HK-2 (cell line): Measurements from ENCODE around the gene OR6N2.

ENCODE experiments used
- DNase-seq: peaks from one replicate; pipeline ENCODE4 v3.0.0-alpha.2; 2018; ENCODE audit not compliant: unreplicated experiment

The OR6N2 gene, protein sequence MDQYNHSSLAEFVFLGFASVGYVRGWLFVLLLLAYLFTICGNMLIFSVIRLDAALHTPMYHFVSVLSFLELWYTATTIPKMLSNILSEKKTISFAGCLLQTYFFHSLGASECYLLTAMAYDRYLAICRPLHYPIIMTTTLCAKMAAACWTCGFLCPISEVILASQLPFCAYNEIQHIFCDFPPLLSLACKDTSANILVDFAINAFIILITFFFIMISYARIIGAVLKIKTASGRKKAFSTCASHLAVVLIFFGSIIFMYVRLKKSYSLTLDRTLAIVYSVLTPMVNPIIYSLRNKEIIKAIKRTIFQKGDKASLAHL

DNA sequence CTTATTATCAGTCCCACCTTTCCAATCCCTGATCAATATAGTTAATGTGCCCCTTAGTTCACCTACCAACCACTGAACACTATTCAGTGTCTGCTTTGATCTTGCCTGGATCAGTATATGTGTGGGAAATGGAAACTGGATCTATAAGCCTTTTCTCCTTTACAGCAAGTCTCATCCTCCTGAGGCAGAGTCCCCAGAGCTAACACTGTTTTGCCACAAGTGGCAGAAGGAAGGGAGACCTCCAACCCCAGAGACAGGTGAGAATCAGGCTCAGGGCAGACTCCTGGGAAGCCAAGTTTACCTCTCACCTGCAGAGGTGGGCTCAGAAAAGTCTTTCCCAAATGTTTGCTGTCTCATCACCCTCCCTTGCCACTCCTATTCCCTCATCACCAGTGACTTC, at the start of gene OR6N2:
Gene OR6N2, minus strand, starts transcription at position 101 of the 400 bp plus-strand sequence. CDS start 3,569 bp downstream, outside the sequence.
- no peak for DNase-seq

GRCh38 chr1:158830074-158830677, 49.2 kb upstream of the OR6N2 start:
- no peak for DNase-seq

GRCh38 chr1:158821723-158822122, 40.7 kb upstream of the OR6N2 start:
- no peak for DNase-seq

GRCh38 chr1:158819461-158820443, 38.7 kb upstream of the OR6N2 start:
- no peak for DNase-seq

GRCh38 chr1:158818975-158819431, 38.0 kb upstream of the OR6N2 start:
- no peak for DNase-seq

- DNase-seq = no peak
Measured at GRCh38 chr1:158818560-158818959, 37.6 kb upstream of the OR6N2 start.

DNA sequence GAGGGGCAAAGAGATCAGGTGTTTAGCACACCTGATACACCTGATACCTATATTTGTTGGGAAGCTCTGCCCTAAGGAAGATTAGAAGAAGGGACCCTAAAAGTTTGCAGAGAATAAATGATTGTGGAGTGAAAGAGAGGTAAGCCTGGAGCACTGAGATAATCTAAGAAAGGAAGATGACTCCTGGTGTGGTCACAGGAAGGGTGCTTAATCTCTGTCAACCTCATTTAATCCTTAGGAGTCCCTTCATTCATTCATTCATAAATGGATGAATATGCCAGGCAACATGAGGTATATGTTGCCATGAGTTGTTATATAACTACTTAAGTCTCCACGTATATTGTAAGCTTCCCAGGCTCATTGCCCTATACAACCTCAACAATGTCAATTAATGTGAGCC, 34.0 kb upstream of the OR6N2 start:
- no peak for DNase-seq

- DNase-seq = no peak
Measured at GRCh38 chr1:158813164-158813563, 32.2 kb upstream of the OR6N2 start.

GRCh38 chr1:158812336-158812735, 31.3 kb upstream of the OR6N2 start:
- no peak for DNase-seq

- no peak for DNase-seq
Measured at GRCh38 chr1:158810311-158810710, 29.3 kb upstream of the OR6N2 start.

GRCh38 chr1:158809862-158810261, 28.9 kb upstream of the OR6N2 start:
- no peak for DNase-seq

DNA sequence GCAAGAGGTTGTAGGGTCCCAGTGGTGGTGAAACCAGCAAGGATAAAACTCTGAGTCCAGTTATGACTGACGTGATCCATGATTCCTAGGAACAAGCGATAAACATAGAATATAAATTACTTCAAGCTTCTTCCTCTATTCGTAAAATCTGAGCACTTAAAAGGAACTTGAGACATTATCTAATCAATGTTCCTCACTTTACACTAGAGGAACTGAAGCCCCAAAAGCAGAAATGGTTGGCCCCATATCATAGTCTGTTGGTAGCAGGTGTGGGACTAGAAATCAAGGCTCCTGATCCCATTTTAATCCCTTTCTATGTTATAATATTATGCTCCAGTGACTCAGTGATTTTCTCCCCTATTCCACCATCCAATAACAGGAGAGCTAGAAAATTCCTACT, 28.3 kb upstream of the OR6N2 start:
- no peak for DNase-seq

DNA sequence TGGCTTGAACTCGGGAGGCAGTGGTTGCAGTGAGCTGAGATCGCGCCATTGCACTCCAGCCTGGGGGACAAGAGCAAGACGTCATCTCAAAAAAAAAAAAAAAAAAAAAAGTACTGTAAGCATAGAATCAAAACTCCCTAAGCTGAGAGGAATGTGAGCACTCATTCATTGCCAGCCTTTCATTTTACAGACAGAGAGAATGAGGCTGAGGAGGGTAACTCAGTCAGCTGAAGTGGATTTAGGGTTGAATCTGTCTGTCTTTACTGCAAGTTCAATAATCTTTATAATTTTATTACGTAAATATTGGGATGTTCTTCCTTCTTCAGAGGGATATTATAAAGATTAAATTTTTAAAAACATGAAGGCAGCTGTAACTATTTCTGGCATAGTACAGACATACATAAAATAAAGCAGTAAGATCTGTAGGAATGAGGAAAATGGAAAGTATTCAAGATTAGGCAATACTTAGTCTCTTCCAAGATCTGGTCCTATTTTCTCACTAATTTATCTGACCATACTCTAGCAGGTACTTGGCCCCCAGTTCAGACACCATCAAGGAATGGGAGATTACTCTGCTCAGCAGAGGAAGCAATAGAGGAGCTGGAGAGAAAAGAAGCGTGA, 26.0 kb upstream of the OR6N2 start:
- no peak for DNase-seq

GRCh38 chr1:158803678-158804077, 22.7 kb upstream of the OR6N2 start:
- no peak for DNase-seq

DNA sequence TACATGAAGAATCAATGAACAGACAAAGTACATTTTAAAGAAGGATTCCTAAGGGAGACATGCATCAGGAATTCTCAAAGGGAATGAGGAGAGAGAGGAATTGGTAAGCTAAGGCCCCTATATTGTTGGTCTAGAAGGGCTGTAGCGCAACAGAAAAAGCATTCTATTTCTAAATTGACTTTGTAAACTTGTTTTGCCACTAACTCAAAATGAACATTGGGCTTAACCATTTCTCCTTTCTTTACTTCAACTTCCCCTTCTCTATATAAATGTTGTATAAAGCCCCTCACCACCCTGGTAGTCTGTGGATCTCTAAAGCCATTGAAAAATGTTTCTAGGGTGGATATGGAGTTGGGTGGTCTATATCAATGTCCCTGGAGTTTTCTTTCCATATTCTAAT, 20.4 kb upstream of the OR6N2 start:
- no peak for DNase-seq

GRCh38 chr1:158800526-158800925, 19.5 kb upstream of the OR6N2 start:
- DNase-seq = no peak

GRCh38 chr1:158799689-158800088, 18.7 kb upstream of the OR6N2 start:
- DNase-seq = no peak

- DNase-seq = no peak
Measured at GRCh38 chr1:158798531-158798930, 17.5 kb upstream of the OR6N2 start.

- no peak for DNase-seq
Measured at GRCh38 chr1:158794247-158794646, 13.2 kb upstream of the OR6N2 start.

DNA sequence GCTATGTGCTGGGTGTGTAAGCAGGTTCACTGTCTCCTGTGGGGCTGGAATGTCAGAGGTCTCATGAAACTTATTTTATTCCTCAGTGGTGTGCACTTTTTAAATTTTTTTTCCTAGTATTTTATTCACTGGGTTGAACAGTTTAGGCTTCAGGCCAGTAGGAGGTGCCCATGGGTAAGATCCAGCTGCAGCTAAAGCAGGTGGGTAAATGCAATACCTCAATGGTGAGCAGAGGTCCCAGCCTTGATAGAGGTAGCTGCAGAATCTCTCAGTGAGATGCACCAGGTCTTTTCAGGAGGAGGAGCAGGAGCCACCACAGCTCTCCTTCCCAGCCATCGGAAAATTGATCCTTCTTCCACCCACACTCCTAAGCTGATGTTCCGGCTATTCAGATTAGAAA, 12.6 kb upstream of the OR6N2 start:
- no peak for DNase-seq

- no peak for DNase-seq
Measured at GRCh38 chr1:158771950-158772866, 8.8 kb downstream of the OR6N2 start, which contains the start of gene OR6N1. Gene OR6N1 (minus strand): TSS chr1:158772195. CDS start chr1:158766682, 5,513 bp downstream.
